ENCODE measurements around the gene RNF10.
A peak's percentile ranks its signal among the peaks of the same experiment; 100 is the strongest.

RNF10 gene

GRCh38 chr12:120496413-120497340, 37.5 kb upstream of the RNF10 start:
- no peaks in the 10 kb centered on the region for H3K27me3 ChIP-seq (ENCODE audit: low read length)
- H3K4me3 ChIP-seq (ENCODE audit: insufficient read depth, low read length, poor library complexity, severe bottlenecking), result peak overlapping the region; percentile 79
- H3K79me2 ChIP-seq (ENCODE audit: insufficient read depth, low read length), result peaks cover 22% of the 10 kb centered on the region
- no peaks in the 10 kb centered on the region for H3K9me3 ChIP-seq (ENCODE audit: insufficient read depth, low read length)
- H2AFZ ChIP-seq (ENCODE audit: low read depth, low read length, severe bottlenecking), result peak overlapping the region; percentile 52
- H3K9me2 ChIP-seq (replicated peaks; ENCODE audit: insufficient read depth, low read length), result no peaks in the 10 kb centered on the region
- H3K27ac ChIP-seq (ENCODE audit: low read depth, low read length), result peak overlapping the region; percentile 74
- TF ChIP-seq EZH2phosphoT487 (conservative IDR thresholded peaks at IDR 0.05; ENCODE audit: low read length) (no peak), CTCF (IDR thresholded peaks at IDR 0.05; ENCODE audit: insufficient read depth, low read length, poor library complexity, severe bottlenecking) (peak; percentile 31)
- peaks cover 25% of the 10 kb centered on the region for H3F3A ChIP-seq (ENCODE audit: insufficient read depth)
- peak overlapping the region; percentile 93 for H3K9ac ChIP-seq (ENCODE audit: low read length)
- peaks cover 8% of the 10 kb centered on the region; the same call in 1 of the 2 replicates for H4K20me1 ChIP-seq (ENCODE audit: low read depth, low read length)
- peak overlapping the region; percentile 95 for H3K4me2 ChIP-seq (ENCODE audit: low read depth, low read length, poor library complexity, severe bottlenecking)
- H3K36me3 ChIP-seq (ENCODE audit: low read length), result peaks cover 10% of the 10 kb centered on the region

GRCh38 chr12:120497524-120498150, 36.5 kb upstream of the RNF10 start:
- H3K9ac ChIP-seq (ENCODE audit: low read length), result peak overlapping the region; percentile 93
- H3K9me3 ChIP-seq (ENCODE audit: insufficient read depth, low read length), result no peaks in the 10 kb centered on the region
- peaks cover 22% of the 10 kb centered on the region for H3K79me2 ChIP-seq (ENCODE audit: insufficient read depth, low read length)
- peaks cover 25% of the 10 kb centered on the region for H3F3A ChIP-seq (ENCODE audit: insufficient read depth)
- peaks cover 10% of the 10 kb centered on the region for H3K36me3 ChIP-seq (ENCODE audit: low read length)
- H2AFZ ChIP-seq (ENCODE audit: low read depth, low read length, severe bottlenecking), result no peak overlapping the region
- peak overlapping the region; percentile 95 for H3K4me2 ChIP-seq (ENCODE audit: low read depth, low read length, poor library complexity, severe bottlenecking)
- no peaks in the 10 kb centered on the region for H3K27me3 ChIP-seq (ENCODE audit: low read length)
- H3K27ac ChIP-seq (ENCODE audit: low read depth, low read length), result peak overlapping the region; percentile 17; the same call in 1 of the 2 replicates
- peaks cover 8% of the 10 kb centered on the region; the same call in 1 of the 2 replicates for H4K20me1 ChIP-seq (ENCODE audit: low read depth, low read length)
- H3K9me2 ChIP-seq (replicated peaks; ENCODE audit: insufficient read depth, low read length), result no peaks in the 10 kb centered on the region
- peak overlapping the region; percentile 79 for H3K4me3 ChIP-seq (ENCODE audit: insufficient read depth, low read length, poor library complexity, severe bottlenecking)
- TF ChIP-seq EZH2phosphoT487 (conservative IDR thresholded peaks at IDR 0.05; ENCODE audit: low read length) (no peak), CTCF (IDR thresholded peaks at IDR 0.05; ENCODE audit: insufficient read depth, low read length, poor library complexity, severe bottlenecking) (no peak)

- Histone ChIP-seq H3K79me2 (ENCODE audit: insufficient read depth, low read length) (peaks cover 22% of the 10 kb centered on the region), H2AFZ (ENCODE audit: low read depth, low read length, severe bottlenecking) (no peak overlapping the region), H3K9me2 (replicated peaks; ENCODE audit: insufficient read depth, low read length) (no peaks in the 10 kb centered on the region), H3F3A (ENCODE audit: insufficient read depth) (peaks cover 29% of the 10 kb centered on the region), H4K20me1 (ENCODE audit: low read depth, low read length) (peaks cover 8% of the 10 kb centered on the region; the same call in 1 of the 2 replicates), H3K36me3 (ENCODE audit: low read length) (peaks cover 13% of the 10 kb centered on the region), H3K27ac (ENCODE audit: low read depth, low read length) (no peak overlapping the region), H3K27me3 (ENCODE audit: low read length) (no peaks in the 10 kb centered on the region), H3K9me3 (ENCODE audit: insufficient read depth, low read length) (no peaks in the 10 kb centered on the region), H3K4me3 (ENCODE audit: insufficient read depth, low read length, poor library complexity, severe bottlenecking) (no peak overlapping the region), H3K9ac (ENCODE audit: low read length) (no peak overlapping the region), H3K4me2 (ENCODE audit: low read depth, low read length, poor library complexity, severe bottlenecking) (no peak overlapping the region)
- TF ChIP-seq EZH2phosphoT487 (conservative IDR thresholded peaks at IDR 0.05; ENCODE audit: low read length), result no peak
- no peak for TF ChIP-seq CTCF (IDR thresholded peaks at IDR 0.05; ENCODE audit: insufficient read depth, low read length, poor library complexity, severe bottlenecking)
Measured at GRCh38 chr12:120498870-120499515, 35.2 kb upstream of the RNF10 start.
